Measurements from ENCODE around the gene APOA4. TPM values are rescaled to one million over a fixed set of nuclear protein-coding genes. Genes with fewer than 3 reads are reported as not detected.

Gene APOA4
- total and polyA plus RNA-seq, 2 of the 13 experiments (the other 11 are each of a cell fraction or from before 2014, with no cell fraction given) = 3.8 to 7.2 TPM

GRCh38 chr11:116844722-116845121 lies 21.6 kb upstream of the APOA4 start:
- TF ChIP-seq ISL2 (CRISPR knock-in tag; IDR thresholded peaks at IDR 0.05) (no peak), PLRG1 (conservative IDR thresholded peaks at IDR 0.05) (no peak), NFAT5 (CRISPR knock-in tag; IDR thresholded peaks at IDR 0.05) (no peak), ZNF740 (CRISPR knock-in tag; IDR thresholded peaks at IDR 0.05) (no peak), SRF (IDR thresholded peaks at IDR 0.05; ENCODE audit: low read depth, low read length) (no peak)
- DNase-seq (ENCODE audit: low spot score) (no peak), ATAC-seq (no peak), FAIRE-seq (no peak)
- in situ Hi-C loops (cut with HindIII; ENCODE audit: extremely low pct_ligation_motif_present, low pct_unique_long_range_greater_than_20kb) = no loop called here
- ChIA-PET CTCF (ENCODE audit: low intra/inter-chr PET ratio, low total read pairs) (no interaction called here), POLR2A (interaction anchor here (1.5 to 2.3 kb wide), 2 partner anchors 8 to 15 kb away, joined by 7 to 9 read pairs; partner anchors contain the start of genes APOA1 and APOC3)
- Histone ChIP-seq H3K27me3 (ENCODE audit: control insufficient read depth in 1 of 2, insufficient read depth in 2 of 2, low read length in 2 of 2) (no peaks in the 10 kb centered on the region), H4K20me1 (ENCODE audit: insufficient read depth, low read length) (no peaks in the 10 kb centered on the region), H3K36me3 (replicated peaks in 1 of 2; ENCODE audit: control insufficient read depth in 1 of 2, insufficient read depth in 2 of 2, low read length in 2 of 2) (peaks cover 23 to 47% of the 10 kb centered on the region in 2 experiments), H3K9ac (ENCODE audit: insufficient read depth, low read depth, low read length) (no peak overlapping the region), H3K79me2 (ENCODE audit: insufficient read depth, low read length) (no peaks in the 10 kb centered on the region), H3K4me3 (replicated peaks in 1 of 3; ENCODE audit: insufficient read depth in 1 of 3, low read depth in 2 of 3, low read length in 3 of 3) (no peak overlapping the region), H3K9me3 (ENCODE audit: low read length) (no peaks in the 10 kb centered on the region), H3K27ac (ENCODE audit: extremely low read length, insufficient read depth, low read length) (no peak overlapping the region), H3K4me2 (ENCODE audit: low read depth, low read length) (no peak overlapping the region), H2AFZ (ENCODE audit: low read length) (no peak overlapping the region), H3K4me1 (ENCODE audit: insufficient read depth, low read length) (peaks cover 44% of the 10 kb centered on the region)
- no TSS peak for BruUV-seq (replicated peaks)
- intact Hi-C loops (cut with micrococcal nuclease; ENCODE audit: unreplicated experiment) = no loop called here
- 98% methylated on average over 4 of the region's 4 CpGs for WGBS (ENCODE audit: low lambda C conversion rate)

Data from HepG2 (cell line).